Glomerular visceral epithelial cell (primary cell): ENCODE data around the gene AGPAT4.
"Not testable (repeated sequence)": the region's sequence is repeated elsewhere in the genome, so short reads cannot be mapped to it uniquely, and the experiment has no call there.

Source experiments
- DNase-seq: peaks from one replicate; pipeline ENCODE4 v3.0.0-alpha.2; 2016; ENCODE audit errors: extremely low spot score

The AGPAT4 gene

GRCh38 chr6:161138543-161139303, 135.1 kb downstream of the AGPAT4 start:
- DNase-seq = no peak

GRCh38 chr6:161137839-161138542, 135.9 kb downstream of the AGPAT4 start:
- DNase-seq = peak; percentile 40

GRCh38 chr6:161137320-161137719, 136.5 kb downstream of the AGPAT4 start:
- DNase-seq = no peak

- no peak for DNase-seq
Observed at GRCh38 chr6:161136655-161137054, 137.2 kb downstream of the AGPAT4 start.

- peak; percentile 54 for DNase-seq
Observed at GRCh38 chr6:161135695-161136591, 137.9 kb downstream of the AGPAT4 start.

- DNase-seq = no peak
Observed at GRCh38 chr6:161134550-161135298, 139.1 kb downstream of the AGPAT4 start.

GRCh38 chr6:161133963-161134362, 139.9 kb downstream of the AGPAT4 start:
- DNase-seq = no peak

- DNase-seq = no peak
Observed at GRCh38 chr6:161132384-161132783, 141.5 kb downstream of the AGPAT4 start.

- DNase-seq = no peak
Observed at GRCh38 chr6:161130967-161131766, 142.7 kb downstream of the AGPAT4 start.

GRCh38 chr6:161130541-161130940, 143.3 kb downstream of the AGPAT4 start:
- DNase-seq = no peak

- peak; percentile 73 for DNase-seq
Observed at GRCh38 chr6:161128680-161129196, 145.1 kb downstream of the AGPAT4 start.

- no peak for DNase-seq
Observed at GRCh38 chr6:161128230-161128629, 145.6 kb downstream of the AGPAT4 start.

- no peak for DNase-seq
Observed at GRCh38 chr6:161127071-161127740, 146.7 kb downstream of the AGPAT4 start.

- no peak for DNase-seq
Observed at GRCh38 chr6:161125591-161125990, 148.3 kb downstream of the AGPAT4 start.

- not testable (repeated sequence) for DNase-seq
Observed at GRCh38 chr6:161123319-161123718, 150.5 kb downstream of the AGPAT4 start.

GRCh38 chr6:161117942-161118341, 155.9 kb downstream of the AGPAT4 start:
- DNase-seq = no peak

GRCh38 chr6:161117308-161117707, 156.6 kb downstream of the AGPAT4 start:
- DNase-seq = no peak

GRCh38 chr6:161116554-161116953, 157.3 kb downstream of the AGPAT4 start:
- no peak for DNase-seq

- no peak for DNase-seq
Observed at GRCh38 chr6:161115468-161115867, 158.4 kb downstream of the AGPAT4 start.

- no peak for DNase-seq
Observed at GRCh38 chr6:161111261-161111660, 162.6 kb downstream of the AGPAT4 start.
